ENCODE measurements around the gene TREM2.

TREM2 gene

GRCh38 chr6:41182069-41183034 is 19.4 kb upstream of the TREM2 start:
- no peak for FAIRE-seq

GRCh38 chr6:41181566-41181965 is 18.6 kb upstream of the TREM2 start:
- no peak for FAIRE-seq

DNA sequence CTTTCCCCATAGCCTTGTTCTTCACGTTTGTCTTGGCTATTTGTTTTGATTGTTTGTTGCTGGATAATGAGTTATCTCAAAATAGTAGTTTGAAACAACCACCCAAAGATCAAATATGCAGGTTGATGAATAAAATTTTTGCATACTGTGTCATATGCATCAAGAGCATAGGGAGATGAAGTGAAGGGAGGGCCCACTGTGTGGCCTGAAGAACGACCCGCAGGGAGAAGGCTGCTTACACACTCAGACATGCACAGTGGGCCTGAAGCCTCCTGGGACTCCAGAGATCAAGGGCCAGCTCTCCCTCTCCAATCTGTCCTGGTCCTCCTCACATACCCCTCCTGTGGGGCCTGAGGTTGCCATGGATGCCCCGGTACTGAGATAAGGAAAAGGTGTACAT is 16.2 kb upstream of the TREM2 start:
- no peak for FAIRE-seq

DNA sequence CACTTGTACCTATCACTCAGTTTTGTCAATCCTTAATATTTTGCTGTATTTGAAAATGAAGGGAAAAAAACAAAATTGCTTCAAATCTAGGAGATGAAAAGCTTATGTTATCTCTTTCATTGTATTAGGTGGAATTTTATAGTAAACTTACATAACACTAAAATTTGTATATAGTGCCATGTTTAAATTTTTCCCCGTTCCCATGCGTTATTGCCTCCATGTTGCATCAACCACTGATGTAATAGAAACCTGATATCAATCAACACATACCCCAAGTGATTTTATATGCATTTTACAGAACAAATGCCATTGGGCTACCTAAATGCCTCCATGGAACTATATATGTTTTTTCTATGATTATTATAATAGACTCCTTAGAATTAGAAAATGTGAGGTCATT is 14.8 kb upstream of the TREM2 start:
- FAIRE-seq: no peak

DNA sequence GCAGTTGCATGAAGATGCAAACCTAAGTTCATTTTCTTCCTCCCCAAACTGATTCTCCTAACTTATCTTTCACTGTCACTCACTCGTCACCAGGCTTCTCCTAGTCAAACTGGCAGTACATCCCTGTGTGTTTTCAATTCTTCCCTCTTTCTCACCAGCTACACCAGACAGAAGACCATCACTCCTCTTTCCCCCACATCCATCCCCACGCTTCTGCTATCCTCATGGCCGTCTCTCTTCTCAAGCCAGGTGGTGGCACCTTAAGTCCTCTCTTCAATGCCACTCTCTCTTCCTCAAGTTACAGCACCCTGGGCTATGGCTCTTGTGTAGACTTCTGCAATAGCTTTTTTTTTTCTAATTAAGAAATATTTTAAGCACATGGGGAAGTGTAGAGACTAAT is 14.4 kb upstream of the TREM2 start:
- FAIRE-seq: no peak

DNA sequence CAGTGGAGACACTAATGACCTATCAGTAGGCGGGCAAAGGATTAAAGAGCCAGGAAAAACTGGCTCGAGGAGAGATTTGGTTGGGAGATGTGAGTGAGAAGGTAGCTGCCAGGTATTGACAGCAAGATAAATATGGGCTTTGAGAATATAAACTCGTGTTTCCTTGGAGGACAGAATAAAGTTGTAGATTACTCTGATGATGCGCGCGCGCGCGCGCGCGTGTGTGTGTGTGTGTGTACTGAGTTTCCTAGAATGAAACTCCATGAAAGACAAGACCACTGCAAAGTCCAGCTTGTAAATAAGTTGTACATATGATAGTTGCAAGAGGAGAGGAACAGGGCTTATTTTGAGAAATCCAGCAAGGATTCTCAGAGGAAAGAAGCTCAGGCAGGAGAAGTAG is 13.3 kb upstream of the TREM2 start:
- no peak for FAIRE-seq

- no peak for FAIRE-seq
These were observed 12.2 kb upstream of the TREM2 start for GRCh38 chr6:41175084-41175483.

DNA sequence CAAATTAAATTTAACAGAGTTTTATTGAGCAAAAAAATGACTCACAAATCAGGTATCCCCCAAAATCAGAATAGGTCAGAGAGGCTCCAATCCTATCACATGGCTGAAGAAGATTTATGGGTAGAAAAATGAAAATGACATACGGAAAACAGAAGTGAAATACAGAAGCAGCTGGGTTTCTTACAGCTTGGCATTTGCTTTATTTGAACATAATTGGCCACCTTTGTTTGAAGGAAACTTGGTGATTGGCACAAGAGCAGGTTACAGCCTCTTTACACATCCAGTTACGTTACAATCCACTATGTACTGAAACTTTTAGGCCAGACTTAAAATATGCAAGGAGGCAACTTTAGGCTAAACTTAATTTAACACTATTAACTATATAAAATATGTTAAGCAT is 11.7 kb upstream of the TREM2 start:
- no peak for FAIRE-seq

- no peak for FAIRE-seq
These were observed 9.0 kb upstream of the TREM2 start for GRCh38 chr6:41171908-41172307.

DNA sequence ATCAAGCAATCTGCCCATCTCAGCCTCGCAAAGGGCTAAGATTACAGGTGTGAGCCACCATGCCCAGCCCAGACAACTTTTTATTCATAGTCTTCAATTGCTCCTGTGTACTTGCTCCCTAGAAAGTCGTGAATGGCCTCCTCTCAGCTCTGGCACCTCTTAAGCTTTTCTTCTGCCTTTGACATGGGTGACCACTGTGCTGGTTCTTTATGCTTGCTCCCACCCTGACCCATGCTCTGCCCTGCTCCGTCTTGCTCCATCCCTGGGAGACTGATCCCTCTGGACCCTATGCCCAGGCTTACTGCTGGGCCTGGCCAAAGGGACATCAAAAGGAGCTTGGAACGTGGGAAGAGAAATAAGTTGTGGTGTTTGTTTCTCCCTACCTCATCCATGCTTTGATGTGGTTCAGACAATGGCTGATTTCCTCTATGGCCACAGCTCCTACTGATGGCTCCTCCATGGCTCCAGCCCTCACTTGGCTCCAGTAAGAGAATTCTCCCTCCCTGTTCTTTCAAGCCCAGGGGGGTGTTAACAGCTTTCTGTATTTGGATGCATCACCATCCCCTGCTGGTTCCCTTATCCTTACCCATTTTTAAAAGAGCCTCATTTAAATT is 7.7 kb upstream of the TREM2 start:
- FAIRE-seq: no peak

DNA sequence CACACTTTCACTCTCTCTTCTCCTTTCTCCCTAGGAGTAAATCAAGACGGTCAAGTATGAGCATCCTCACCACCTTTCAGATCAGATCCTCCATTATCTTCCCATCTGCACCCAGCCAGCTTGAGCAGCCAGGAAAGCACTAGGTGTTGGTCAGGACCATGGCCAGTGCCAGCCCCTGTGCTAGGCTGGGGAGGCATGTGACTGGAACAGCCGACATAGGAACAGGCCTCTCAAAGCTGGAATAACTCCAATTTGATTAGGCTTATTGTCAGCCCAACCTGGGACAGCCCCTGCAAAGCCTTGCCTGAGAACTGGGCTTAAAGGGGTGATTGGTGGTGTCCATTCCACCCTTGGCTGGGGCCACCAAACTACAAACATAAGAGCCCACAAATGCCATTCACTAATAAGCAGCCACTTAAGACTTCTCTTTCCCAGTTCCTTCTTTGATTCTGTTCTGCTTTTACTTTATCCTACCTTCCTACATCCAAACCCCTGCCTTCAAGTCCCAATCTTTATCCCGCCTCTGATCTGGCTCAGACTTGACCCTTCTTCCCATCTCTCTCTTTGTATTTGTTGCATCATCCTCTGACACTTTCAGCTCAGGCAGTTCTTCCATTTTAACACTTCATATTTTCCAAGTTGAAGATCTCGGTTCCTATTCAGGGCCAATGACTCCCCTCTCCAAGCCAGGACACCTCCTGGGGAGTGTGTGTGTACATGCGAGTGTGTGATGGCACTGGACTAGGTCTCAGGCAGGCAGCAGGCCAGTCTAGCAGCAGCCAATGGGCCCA is 4.5 kb upstream of the TREM2 start:
- FAIRE-seq: no peak

- FAIRE-seq: no peak
These were observed 1.7 kb upstream of the TREM2 start for GRCh38 chr6:41164551-41165120.

- FAIRE-seq: no peak
These were observed 452 bp upstream of the TREM2 start for GRCh38 chr6:41163419-41163717.

GRCh38 chr6:41161851-41162552 is 914 bp downstream of the TREM2 start:
- FAIRE-seq: no peak

DNA sequence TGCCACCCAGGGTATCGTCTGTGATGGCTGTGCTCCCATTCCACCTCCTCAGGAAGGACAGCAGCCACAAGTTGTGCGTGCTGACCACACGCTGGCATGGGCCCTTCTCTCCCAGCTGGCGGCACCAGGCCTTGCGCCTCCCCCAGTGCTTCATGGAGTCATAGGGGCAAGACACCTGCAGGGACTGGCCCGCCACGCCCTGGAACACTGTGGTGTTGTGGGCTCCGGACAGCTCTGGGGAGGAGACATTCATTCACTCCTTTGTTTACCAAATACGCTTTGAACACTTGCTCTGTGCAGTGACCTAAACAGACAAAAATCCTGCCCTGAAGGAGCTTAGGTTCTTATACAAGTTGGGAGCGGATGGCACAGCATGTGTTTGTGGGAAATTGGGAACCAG is 1.5 kb downstream of the TREM2 start:
- FAIRE-seq: no peak

- FAIRE-seq: no peak
These were observed 2.0 kb downstream of the TREM2 start for GRCh38 chr6:41160933-41161332.

DNA sequence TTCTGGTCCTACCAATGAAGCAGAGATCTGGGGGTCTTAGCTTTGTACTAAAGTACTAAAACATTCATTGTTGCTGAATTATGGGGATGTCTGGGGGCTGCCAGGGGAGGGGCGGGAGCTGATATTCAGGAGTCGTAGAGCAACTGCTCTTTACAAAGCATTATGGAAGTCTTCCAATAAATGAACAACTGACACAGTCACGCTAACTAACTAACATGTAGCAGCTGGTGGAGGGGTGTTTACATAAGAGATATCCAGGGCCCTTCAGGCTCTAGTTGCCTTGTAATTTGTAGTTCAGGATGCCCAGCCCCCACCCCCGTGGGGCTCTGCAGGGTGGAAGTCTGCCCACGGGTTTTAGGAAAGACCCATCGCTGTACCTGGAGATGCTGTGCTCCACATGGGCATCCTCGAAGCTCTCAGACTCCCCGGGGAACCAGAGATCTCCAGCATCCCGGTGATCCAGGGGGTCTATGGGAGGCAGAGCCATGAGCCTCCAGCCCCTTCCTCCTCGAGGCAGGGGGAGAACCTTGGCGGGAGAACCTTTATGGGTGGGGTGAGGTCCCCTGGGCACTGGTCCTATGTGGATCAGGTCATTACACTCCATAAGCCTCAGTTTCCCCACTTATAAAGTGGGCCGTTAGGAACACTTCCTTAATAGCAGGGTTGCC is 3.4 kb downstream of the TREM2 start:
- FAIRE-seq: no peak

- no peak for FAIRE-seq
These were observed 5.6 kb downstream of the TREM2 start for GRCh38 chr6:41157323-41157722.

GRCh38 chr6:41156771-41157170 is 6.1 kb downstream of the TREM2 start:
- FAIRE-seq: no peak

DNA sequence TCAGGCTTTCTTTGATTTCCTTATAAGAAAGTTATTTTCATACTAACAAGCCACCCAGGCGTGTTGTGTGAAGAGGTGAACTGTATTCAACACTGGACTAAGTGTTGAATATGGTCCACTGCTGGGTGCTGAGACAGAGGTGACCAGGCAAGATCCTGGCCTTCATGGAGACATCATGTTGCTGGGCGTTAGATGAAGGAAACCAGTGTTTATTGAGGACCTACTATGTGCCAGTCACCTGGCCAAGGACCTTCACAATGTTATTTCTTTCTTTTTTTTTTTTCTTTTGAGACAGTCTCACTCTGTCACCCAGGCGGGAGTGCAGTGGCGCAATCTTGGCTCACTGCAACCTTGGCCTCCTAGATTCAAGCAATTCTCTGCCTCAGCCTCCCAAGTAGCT is 6.9 kb downstream of the TREM2 start:
- FAIRE-seq: no peak

GRCh38 chr6:41155132-41155805 is 7.6 kb downstream of the TREM2 start:
- no peak for FAIRE-seq

Data from TTC549 (cell line).